K562 (cell line): ENCODE data around the gene FARSB. TPM values are rescaled to one million over a fixed set of nuclear protein-coding genes. Genes with fewer than 3 reads are reported as not detected.

Experiments
- ATAC-seq: fragments of 200-7000 bp; cut with Tn5 transposase; 3 replicates; pipeline ENCODE4 v1.9.1; 2020; ENCODE audit warnings: moderate library complexity
- BruUV-seq: library from RNA; stranded (reverse); fragments of 400-500 nt; replicated peaks from 2 replicates; lab custom pipeline; 2021; lab: Mats Ljungman, UMichigan
- CTCF ChIA-PET: fragments of 300-600 bp; formaldehyde crosslinking; extraction: SDS; loops from one replicate; lab custom pipeline; 2021; ENCODE audit warnings: low intra/inter-chr PET ratio; lab: Yijun Ruan, JAX
- POLR2A ChIA-PET: fragments of 300-600, 350-650 bp; sonication (Branson Sonifier 250); formaldehyde crosslinking; extraction: SDS; loops from one replicate; lab custom pipeline; 2021; ENCODE audit warnings: antibody characterized with exemption, inconsistent platforms; lab: Yijun Ruan, JAX
- DNase-seq, 4 experiments: peaks; one replicate each; pipeline versions ENCODE4 v3.0.0 to v3.0.0-alpha.2; 2011 to 2018; ENCODE audit warnings: low spot score in 3 of 4, mixed read lengths in 3 of 4; ENCODE audit errors: extremely low read depth in 1 of 4
- FAIRE-seq: peaks from 2 replicates; lab custom pipeline; 2011; peaks lifted over from hg19 to GRCh38; lab: Jason Lieb, UNC
- H2AFZ ChIP-seq: 2 replicates; pipeline ENCODE4 v1.6.0; 2011; ENCODE audit warnings: low read depth, low read length, control low read depth, inconsistent platforms
- H3K27ac ChIP-seq: fragments of 200-600 bp; 3 replicates; pipeline ENCODE4 v1.8.0; 2011; ENCODE audit warnings: low read depth, mild to moderate bottlenecking, control low read depth, inconsistent platforms, low read length, moderate library complexity, mixed read lengths; ENCODE audit errors: extremely low read depth
- H3K27me3 ChIP-seq, 2 experiments: fragments of 300-600 bp in 1 of 2; 2 replicates in 1 of 2; 3 replicates in 1 of 2; pipeline versions ENCODE4 v1.6.0 to v1.8.0; 2011; ENCODE audit warnings: inconsistent platforms in 2 of 2, low read length in 2 of 2, mild to moderate bottlenecking in 1 of 2, mixed read lengths in 1 of 2, moderate library complexity in 1 of 2; ENCODE audit not compliant: control insufficient read depth in 2 of 2, insufficient read depth in 2 of 2
- H3K36me3 ChIP-seq: fragments of 300-600 bp; 3 replicates; pipeline ENCODE4 v1.8.0; 2011; ENCODE audit warnings: mild to moderate bottlenecking, low read length, inconsistent platforms; ENCODE audit not compliant: control insufficient read depth, insufficient read depth
- H3K4me1 ChIP-seq, 2 experiments: fragments of 200-600 bp in 1 of 2; replicated peaks in 1 of 2; 2 replicates in 1 of 2; 3 replicates in 1 of 2; pipeline versions ENCODE4 v1.5.1 to v1.8.0; 2011; ENCODE audit warnings: inconsistent platforms in 2 of 2, low read length in 2 of 2, mild to moderate bottlenecking in 1 of 2, mixed read lengths in 1 of 2, moderate library complexity in 1 of 2; ENCODE audit not compliant: control insufficient read depth in 2 of 2, insufficient read depth in 2 of 2
- H3K4me2 ChIP-seq: 2 replicates; pipeline ENCODE4 v1.6.1; 2011; ENCODE audit warnings: low read length, control low read depth, inconsistent platforms, mixed read lengths; ENCODE audit not compliant: insufficient read depth
- H3K4me3 ChIP-seq: fragments of 200-600 bp; sonication (generic), shearing (Covaris generic); 2 replicates; pipeline ENCODE4 v1.5.1; 2016; ENCODE audit warnings: control low read depth, inconsistent platforms
- H3K79me2 ChIP-seq: fragments of 200-600 bp; 3 replicates; pipeline ENCODE4 v1.8.0; 2011; ENCODE audit warnings: low read length, inconsistent platforms; ENCODE audit not compliant: control insufficient read depth, insufficient read depth
- H3K9ac ChIP-seq, 2 experiments: 2 replicates each; pipeline versions ENCODE4 v1.6.0 to v1.6.1; 2011; ENCODE audit warnings: low read depth in 2 of 2, low read length in 2 of 2, control low read depth in 1 of 2, inconsistent platforms in 1 of 2, mild to moderate bottlenecking in 1 of 2, mixed read lengths in 1 of 2; ENCODE audit not compliant: insufficient read depth in 1 of 2
- H3K9me1 ChIP-seq: one replicate; pipeline ENCODE4 v1.6.0; 2011; ENCODE audit warnings: inconsistent platforms, mild to moderate bottlenecking, low read length, moderate library complexity; ENCODE audit not compliant: control insufficient read depth, insufficient read depth
- H3K9me3 ChIP-seq: replicated peaks from 2 replicates; pipeline ENCODE4 v1.5.1; 2011; ENCODE audit warnings: low read depth, low read length, inconsistent platforms; ENCODE audit not compliant: control insufficient read depth, insufficient read depth
- H4K20me1 ChIP-seq: replicated peaks from 2 replicates; pipeline ENCODE4 v1.6.1; 2011; ENCODE audit warnings: low read length, inconsistent platforms, mixed read lengths; ENCODE audit not compliant: control insufficient read depth, insufficient read depth
- GTF2E2 ChIP-seq: fragments of 200-800 bp; sonication (Bioruptor generic); IDR thresholded peaks from 2 replicates; pipeline ENCODE4 v1.6.1; 2016; ENCODE audit warnings: missing genetic modification characterization, missing compliant biosample characterization
- MAZ ChIP-seq, 2 experiments: fragments of 450-650 bp in 1 of 2; sonication (generic) in 1 of 2; formaldehyde crosslinking; IDR thresholded peaks in 1 of 2; conservative IDR thresholded peaks in 1 of 2; 2 replicates each; pipeline versions ENCODE4 v1.4.0 to v1.5.0; 2020; ENCODE audit warnings: mild to moderate bottlenecking in 1 of 2, missing genetic modification reagents in 1 of 2
- SIRT6 ChIP-seq: IDR thresholded peaks from one replicate; pipeline ENCODE4 v1.6.1; 2012; ENCODE audit warnings: low read depth, mild to moderate bottlenecking, control low read depth, inconsistent platforms, low read length, moderate library complexity
- TCF7L2 ChIP-seq: fragments of 150-350 bp; IDR thresholded peaks from 2 replicates; pipeline ENCODE4 v1.6.1; 2016; ENCODE audit warnings: low read depth, mild to moderate bottlenecking, low read length, moderate library complexity
- ZNF146 ChIP-seq: IDR thresholded peaks from one replicate; pipeline ENCODE4 v1.6.1; 2018; ENCODE audit warnings: missing compliant biosample characterization; ENCODE audit not compliant: unreplicated experiment
- ZNF217 ChIP-seq: sonication (generic); formaldehyde crosslinking; IDR thresholded peaks from 2 replicates; pipeline ENCODE4 v1.8.0; 2022; ENCODE audit warnings: mild to moderate bottlenecking, missing genetic modification reagents
- ZNF3 ChIP-seq: fragments of 250-450 bp; sonication (Bioruptor Pico); IDR thresholded peaks from 2 replicates; pipeline ENCODE4 v1.5.0; 2021; ENCODE audit warnings: mild to moderate bottlenecking, moderate library complexity
- WGBS: fragments of 100-300 bp; shearing (Covaris generic); methylation state at CpG from one replicate; pipeline ENCODE4 v1.1.6; 2016; ENCODE audit warnings: low coverage, mixed read lengths; ENCODE audit not compliant: insufficient coverage; ENCODE audit errors: missing lambda C conversion rate; 5-methylcytosine and 5-hydroxymethylcytosine counted together
- in situ Hi-C: fragments of 300-500 bp; cut with MboI; formaldehyde crosslinking; loops from 4 replicates; pipeline ENCODE4 v1.15.0; 2018; ENCODE audit warnings: inconsistent platforms, mixed read lengths
- intact Hi-C: fragments of 100-400 bp; cut with micrococcal nuclease; formaldehyde crosslinking; loops from 2 replicates; pipeline ENCODE4 v1.14.2; 2022
- polyA plus RNA-seq, 8 experiments: library from polyadenylated mRNA; depleted of rRNA in 4 of 8; stranded (reverse) in 5 of 8; unstranded in 3 of 8; fragments of >200 nt; fragmentation: Nextera tagmentation in 2 of 8; fragmentation: Illumina TruSeq in 1 of 8; extraction: Ambion mirVana in 2 of 8; extraction: Trizol in 1 of 8; gene quantifications; 2 replicates each; pipeline versions ENCODE4 v1.2.1 to v1.2.3, GENCODE V29; 2011 to 2014; ENCODE audit warnings: inconsistent platforms in 1 of 8, missing spikeins in 1 of 8
- total RNA-seq, 7 experiments: library from RNA; depleted of rRNA in 6 of 7; stranded (reverse); fragments of >200 nt in 6 of 7; fragmentation: Illumina TruSeq in 2 of 7; extraction: Trizol in 2 of 7; gene quantifications; 2 replicates each; pipeline versions ENCODE4 v1.2.1 to v1.2.3, GENCODE V29; 2011 to 2021; ENCODE audit warnings: low replicate concordance in 1 of 7

The FARSB gene
- total and polyA plus RNA-seq, 9 of the 15 experiments (the other 6 are each of a cell fraction or from before 2014, with no cell fraction given): 26.6 to 171 (median 55.7) TPM

DNA sequence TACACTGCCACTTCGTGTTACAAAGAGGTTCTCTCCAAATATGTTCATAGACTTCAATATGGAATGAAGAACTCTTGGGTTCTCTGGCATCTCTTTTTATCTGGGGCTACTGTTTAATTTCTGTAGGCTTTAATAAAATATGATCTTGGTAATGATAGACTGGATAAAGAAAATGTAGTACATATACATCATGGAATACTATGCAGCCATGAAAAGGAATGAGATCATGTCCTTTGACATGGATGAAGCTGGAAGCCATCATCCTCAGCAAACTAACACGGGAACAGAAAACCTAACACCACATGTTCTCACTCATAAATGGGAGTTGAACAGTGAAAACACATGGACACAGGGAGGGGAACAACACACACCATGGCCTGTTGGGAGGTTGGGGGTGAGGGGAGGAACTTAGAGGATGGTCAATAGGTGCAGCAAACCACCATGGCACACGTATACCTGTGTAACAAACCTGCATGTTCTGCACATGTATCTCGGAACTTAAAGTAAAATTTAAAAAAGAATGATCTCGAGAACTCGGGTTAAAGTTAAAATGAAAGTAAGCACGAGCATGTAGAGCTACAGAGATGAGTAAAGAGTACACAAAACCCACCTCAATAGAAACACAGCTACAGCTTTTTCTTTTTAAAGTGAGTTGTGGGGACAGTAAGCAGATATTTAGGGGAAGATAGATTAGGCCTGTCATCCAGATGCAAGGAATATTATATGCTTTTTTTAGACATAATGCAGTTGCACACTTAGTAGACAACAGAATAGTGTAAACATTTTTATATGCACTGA, 129.2 kb downstream of the FARSB start:
- H3K4me1 ChIP-seq: no peaks in the 10 kb centered on the region
- ATAC-seq (no peak), FAIRE-seq (no peak), DNase-seq (no peak)
- H3K9me3 ChIP-seq: no peaks in the 10 kb centered on the region
- no peaks in the 10 kb centered on the region for H3K27me3 ChIP-seq
- in situ Hi-C loops: no loop called here
- no peak overlapping the region for H3K4me3 ChIP-seq
- CTCF ChIA-PET: no interaction called here
- no peak overlapping the region for H3K4me2 ChIP-seq
- H4K20me1 ChIP-seq: no peaks in the 10 kb centered on the region
- H3K9ac ChIP-seq: no peak overlapping the region
- H2AFZ ChIP-seq: no peak overlapping the region
- H3K9me1 ChIP-seq: no peaks in the 10 kb centered on the region
- no TSS peak for BruUV-seq
- POLR2A ChIA-PET: no interaction called here
- WGBS: 2% methylated on average over 7 of the region's 7 CpGs
- no peak overlapping the region for H3K27ac ChIP-seq
- TF ChIP-seq GTF2E2: no peak
- TF ChIP-seq SIRT6: no peak
- TF ChIP-seq ZNF217 (CRISPR knock-in tag): no peak
- TF ChIP-seq ZNF3 (CRISPR knock-in tag): no peak
- TF ChIP-seq ZNF146: peak; percentile 64
- no peak for TF ChIP-seq MAZ (CRISPR knock-in tag; conservative IDR thresholded peaks at IDR 0.05 in 1 of 2, IDR thresholded peaks at IDR 0.05 in 1 of 2)
- TF ChIP-seq TCF7L2: no peak
- no peaks in the 10 kb centered on the region for H3K36me3 ChIP-seq
- intact Hi-C loops: no loop called here
- no peaks in the 10 kb centered on the region for H3K79me2 ChIP-seq
